Thyroid gland (tissue), 4 donors: Measurements from ENCODE around the gene EIF4G1. TPM values are rescaled to one million over a fixed set of nuclear protein-coding genes. Genes with fewer than 3 reads are reported as not detected.
A peak's percentile ranks its signal among the peaks of the same experiment; 100 is the strongest.

Experiments used
- DNase-seq, 2 donors: peaks; one replicate each; pipeline ENCODE4 v3.0.0-alpha.2; 2019
- H3K27ac ChIP-seq, 3 donors: fragments of 200-600 bp; sonication (generic); 1 replicate in 2 of 3; 2 replicates in 1 of 3; pipeline ENCODE4 v1.5.1; 2016 to 2019; ENCODE audit warnings: mild to moderate bottlenecking in 1 of 3, moderate library complexity in 1 of 3
- H3K27me3 ChIP-seq: fragments of 200-600 bp; sonication (generic); one replicate; pipeline ENCODE4 v1.5.1; 2019
- H3K36me3 ChIP-seq, 2 donors: fragments of 200-600 bp; sonication (generic); one replicate each; pipeline ENCODE4 v1.5.1; 2016 to 2019
- H3K4me1 ChIP-seq, 2 donors: fragments of 200-600 bp; sonication (generic); one replicate each; pipeline ENCODE4 v1.5.1; 2017 to 2019
- H3K4me3 ChIP-seq, 3 donors: fragments of 200-600 bp; sonication (generic); replicated peaks in 1 of 3; 1 replicate in 2 of 3; 2 replicates in 1 of 3; pipeline ENCODE4 v1.5.1; 2016; ENCODE audit warnings: mild to moderate bottlenecking in 1 of 3
- H3K9me3 ChIP-seq: fragments of 200-600 bp; sonication (generic); one replicate; pipeline ENCODE4 v1.5.1; 2017
- CTCF ChIP-seq, 6 experiments: fragments of 200-600 bp in 3 of 6; fragments of 450-650 bp in 3 of 6; sonication (generic) in 3 of 6; IDR thresholded peaks; one replicate each; pipeline ENCODE4 v1.5.1; 2016 to 2019; ENCODE audit warnings: antibody characterized with exemption in 6 of 6, mild to moderate bottlenecking in 2 of 6, inconsistent platforms in 1 of 6, moderate library complexity in 1 of 6
- POLR2A ChIP-seq, 2 donors: fragments of 450-650 bp; IDR thresholded peaks; one replicate each; pipeline ENCODE4 v1.6.1; 2017; ENCODE audit warnings: antibody characterized with exemption in 2 of 2, mild to moderate bottlenecking in 2 of 2, moderate library complexity in 1 of 2
- WGBS, 2 donors: methylation state at CpG; one replicate each; pipeline ENCODE4 v1.1.5; 2017; 5-methylcytosine and 5-hydroxymethylcytosine counted together
- intact Hi-C: fragments of 100-400 bp; cut with DNase I; formaldehyde crosslinking; loops from one replicate; pipeline ENCODE4 v1.15.1; 2023
- total RNA-seq, 4 donors: library from RNA; depleted of rRNA; stranded (reverse); fragments of >200 nt; gene quantifications; one replicate each; pipeline ENCODE4 v1.2.3, GENCODE V29; 2016

The EIF4G1 gene
- total RNA-seq, 4 donors from 2014 or later, result 206 to 418 (median 348) TPM

DNA sequence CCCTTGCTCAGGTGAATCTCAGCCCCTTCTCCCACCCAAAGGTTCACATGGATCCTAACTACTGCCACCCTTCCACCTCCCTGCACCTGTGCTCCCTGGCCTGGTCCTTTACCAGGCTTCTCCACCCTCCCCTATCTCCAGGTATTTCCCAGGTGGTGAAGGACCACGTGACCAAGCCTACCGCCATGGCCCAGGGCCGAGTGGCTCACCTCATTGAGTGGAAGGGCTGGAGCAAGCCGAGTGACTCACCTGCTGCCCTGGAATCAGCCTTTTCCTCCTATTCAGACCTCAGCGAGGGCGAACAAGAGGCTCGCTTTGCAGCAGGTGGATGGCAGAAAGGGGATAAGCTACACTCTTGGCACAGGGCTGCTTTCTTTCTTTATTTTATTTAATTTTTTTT lies 27.5 kb downstream of the EIF4G1 start:
- WGBS, 2 donors, result 78 to 85% methylated on average over 7 of the region's 7 CpGs
- intact Hi-C loops, result no loop called here
- peaks cover 5 to 22% of the 10 kb centered on the region in 2 donors for H3K36me3 ChIP-seq
- TF ChIP-seq CTCF (IDR thresholded peaks at IDR 0.05) (no peak), POLR2A (IDR thresholded peaks at IDR 0.05) (no peak)
- H3K4me1 ChIP-seq, result peaks cover 29 to 37% of the 10 kb centered on the region in 2 donors
- H3K27ac ChIP-seq, result no peak overlapping the region
- no peak overlapping the region for H3K4me3 ChIP-seq
- no peaks in the 10 kb centered on the region for H3K27me3 ChIP-seq
- H3K9me3 ChIP-seq, result no peaks in the 10 kb centered on the region
- DNase-seq, result peak; percentile 57 to 66

DNA sequence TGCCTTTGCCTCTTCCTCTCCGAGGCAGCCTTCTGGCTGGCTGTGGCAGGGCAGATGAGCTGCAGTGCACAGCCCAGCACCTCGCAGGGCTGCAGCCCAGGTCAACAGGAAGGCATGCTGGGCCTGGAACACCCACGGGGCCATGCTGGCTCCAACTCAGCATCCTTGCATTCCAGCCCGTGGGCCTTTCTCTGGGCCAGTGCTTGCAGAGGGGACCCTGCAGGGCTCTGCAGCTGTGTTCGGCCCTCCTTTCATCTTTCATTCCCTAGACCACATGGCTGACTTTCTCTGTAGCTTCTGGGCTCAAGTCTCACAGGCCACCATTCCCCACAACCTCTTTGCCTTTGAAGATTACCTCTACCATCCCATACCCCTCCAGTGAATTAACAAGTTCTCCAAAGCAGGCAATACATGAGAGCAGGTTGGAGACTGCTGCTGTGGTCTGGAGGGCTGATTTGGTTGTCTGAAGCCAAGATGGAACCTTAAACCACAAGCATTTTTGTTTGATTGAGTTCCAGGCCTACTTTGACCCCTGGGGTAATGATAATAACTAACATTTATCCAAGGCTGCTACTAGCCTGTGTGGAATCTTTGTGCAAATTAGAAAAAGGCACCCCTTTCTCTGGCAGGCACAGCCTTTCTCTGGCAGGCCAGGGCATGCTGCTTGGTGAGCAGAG lies 28.9 kb downstream of the EIF4G1 start:
- DNase-seq, result no peak
- peaks cover 5 to 22% of the 10 kb centered on the region in 2 donors for H3K36me3 ChIP-seq
- no peak overlapping the region for H3K27ac ChIP-seq
- intact Hi-C loops, result no loop called here
- 71 to 79% methylated on average over 4 to 5 of the region's 5 CpGs for WGBS, 2 donors
- peaks cover 16 to 24% of the 10 kb centered on the region in 2 donors for H3K4me1 ChIP-seq
- no peak for TF ChIP-seq CTCF (IDR thresholded peaks at IDR 0.05)
- TF ChIP-seq POLR2A (IDR thresholded peaks at IDR 0.05), result no peak
- no peak overlapping the region for H3K4me3 ChIP-seq
- H3K9me3 ChIP-seq, result no peaks in the 10 kb centered on the region
- H3K27me3 ChIP-seq, result no peaks in the 10 kb centered on the region

DNA sequence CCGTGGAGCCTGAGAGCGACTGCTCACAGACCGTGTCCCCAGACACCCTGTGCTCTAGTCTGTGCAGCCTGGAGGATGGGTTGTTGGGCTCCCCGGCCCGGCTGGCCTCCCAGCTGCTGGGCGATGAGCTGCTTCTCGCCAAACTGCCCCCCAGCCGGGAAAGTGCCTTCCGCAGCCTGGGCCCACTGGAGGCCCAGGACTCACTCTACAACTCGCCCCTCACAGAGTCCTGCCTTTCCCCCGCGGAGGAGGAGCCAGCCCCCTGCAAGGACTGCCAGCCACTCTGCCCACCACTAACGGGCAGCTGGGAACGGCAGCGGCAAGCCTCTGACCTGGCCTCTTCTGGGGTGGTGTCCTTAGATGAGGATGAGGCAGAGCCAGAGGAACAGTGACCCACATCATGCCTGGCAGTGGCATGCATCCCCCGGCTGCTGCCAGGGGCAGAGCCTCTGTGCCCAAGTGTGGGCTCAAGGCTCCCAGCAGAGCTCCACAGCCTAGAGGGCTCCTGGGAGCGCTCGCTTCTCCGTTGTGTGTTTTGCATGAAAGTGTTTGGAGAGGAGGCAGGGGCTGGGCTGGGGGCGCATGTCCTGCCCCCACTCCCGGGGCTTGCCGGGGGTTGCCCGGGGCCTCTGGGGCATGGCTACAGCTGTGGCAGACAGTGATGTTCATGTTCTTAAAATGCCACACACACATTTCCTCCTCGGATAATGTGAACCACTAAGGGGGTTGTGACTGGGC lies 30.3 kb downstream of the EIF4G1 start:
- Histone ChIP-seq H3K36me3 (peaks cover 5 to 22% of the 10 kb centered on the region in 2 donors), H3K4me1 (peaks cover 12 to 17% of the 10 kb centered on the region in 2 donors), H3K27ac (peak overlapping the region; percentile 67 to 80 (median 80)), H3K27me3 (no peaks in the 10 kb centered on the region), H3K9me3 (no peaks in the 10 kb centered on the region), H3K4me3 (no peak overlapping the region)
- TF ChIP-seq POLR2A (IDR thresholded peaks at IDR 0.05) (no peak), CTCF (IDR thresholded peaks at IDR 0.05) (no peak)
- intact Hi-C loops, result no loop called here
- WGBS, 2 donors, result 75 to 78% methylated on average over 12 to 15 of the region's 24 CpGs
- DNase-seq, result peak in 1 of 2 donors; percentile 6

DNA sequence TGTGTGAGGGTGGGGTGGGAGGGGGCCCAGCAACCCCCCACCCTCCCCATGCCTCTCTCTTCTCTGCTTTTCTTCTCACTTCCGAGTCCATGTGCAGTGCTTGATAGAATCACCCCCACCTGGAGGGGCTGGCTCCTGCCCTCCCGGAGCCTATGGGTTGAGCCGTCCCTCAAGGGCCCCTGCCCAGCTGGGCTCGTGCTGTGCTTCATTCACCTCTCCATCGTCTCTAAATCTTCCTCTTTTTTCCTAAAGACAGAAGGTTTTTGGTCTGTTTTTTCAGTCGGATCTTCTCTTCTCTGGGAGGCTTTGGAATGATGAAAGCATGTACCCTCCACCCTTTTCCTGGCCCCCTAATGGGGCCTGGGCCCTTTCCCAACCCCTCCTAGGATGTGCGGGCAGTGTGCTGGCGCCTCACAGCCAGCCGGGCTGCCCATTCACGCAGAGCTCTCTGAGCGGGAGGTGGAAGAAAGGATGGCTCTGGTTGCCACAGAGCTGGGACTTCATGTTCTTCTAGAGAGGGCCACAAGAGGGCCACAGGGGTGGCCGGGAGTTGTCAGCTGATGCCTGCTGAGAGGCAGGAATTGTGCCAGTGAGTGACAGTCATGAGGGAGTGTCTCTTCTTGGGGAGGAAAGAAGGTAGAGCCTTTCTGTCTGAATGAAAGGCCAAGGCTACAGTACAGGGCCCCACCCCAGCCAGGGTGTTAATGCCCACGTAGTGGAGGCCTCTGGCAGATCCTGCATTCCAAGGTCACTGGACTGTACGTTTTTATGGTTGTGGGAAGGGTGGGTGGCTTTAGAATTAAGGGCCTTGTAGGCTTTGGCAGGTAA lies 31.1 kb downstream of the EIF4G1 start:
- Histone ChIP-seq H3K4me1 (peaks cover 12 to 16% of the 10 kb centered on the region in 2 donors), H3K9me3 (no peaks in the 10 kb centered on the region), H3K27me3 (no peaks in the 10 kb centered on the region), H3K4me3 (no peak overlapping the region), H3K27ac (peak overlapping the region; percentile 67 to 80 (median 80)), H3K36me3 (peaks cover 5 to 22% of the 10 kb centered on the region in 2 donors)
- intact Hi-C loops, result no loop called here
- peak in 1 of 2 donors; percentile 64 for TF ChIP-seq POLR2A (IDR thresholded peaks at IDR 0.05)
- TF ChIP-seq CTCF (IDR thresholded peaks at IDR 0.05), result peak in 5 of 6 experiments; percentile 27 to 68 (median 57)
- WGBS, 2 donors, result 28 to 31% methylated on average over 14 of the region's 14 CpGs
- peak; percentile 94 to 96 for DNase-seq
